ENCODE data around the gene DENND11. TPM values are rescaled to one million over a fixed set of nuclear protein-coding genes. Genes with fewer than 3 reads are reported as not detected.

DENND11 gene
- total and polyA plus RNA-seq, 2 of the 4 experiments (the other 2 are of a cell fraction): 2.9 to 5.0 TPM

GRCh38 chr7:141675436-141676215 is 26.3 kb downstream of the DENND11 start:
- Histone ChIP-seq H2BK15ac (ENCODE audit: low read depth, low read length) (no peak overlapping the region), H3K4me3 (ENCODE audit: insufficient read depth, low read depth, low read length) (no peak overlapping the region), H4K8ac (ENCODE audit: low read depth in 2 of 2, low read length in 2 of 2) (no peak overlapping the region), H2BK5ac (ENCODE audit: low read depth, low read length, poor library complexity, severe bottlenecking) (no peak overlapping the region), H3K4me1 (ENCODE audit: control insufficient read depth, insufficient read depth, low read length) (no peaks in the 10 kb centered on the region), H2AK9ac (replicated peaks; ENCODE audit: low read depth, low read length, poor library complexity) (no peak overlapping the region), H2AFZ (replicated peaks; ENCODE audit: low read length, poor library complexity) (no peak overlapping the region), H3K4ac (ENCODE audit: low read depth, low read length) (no peak overlapping the region), H3K36me3 (ENCODE audit: control insufficient read depth, insufficient read depth, low read length) (peaks cover 3% of the 10 kb centered on the region; the same call in 1 of the 2 replicates), H3K27me3 (ENCODE audit: control insufficient read depth, insufficient read depth, low read length) (no peaks in the 10 kb centered on the region), H4K5ac (ENCODE audit: low read depth, low read length) (no peak overlapping the region), H3K56ac (ENCODE audit: extremely low read depth, insufficient read depth, low read length) (no peak overlapping the region), H3K9ac (ENCODE audit: low read depth, low read length) (no peak overlapping the region), H3K4me2 (ENCODE audit: low read depth, low read length) (no peak overlapping the region), H2BK120ac (ENCODE audit: low read depth, low read length) (no peak overlapping the region), H4K20me1 (ENCODE audit: insufficient read depth, low read length) (no peaks in the 10 kb centered on the region), H4K91ac (ENCODE audit: insufficient read depth, low read depth, low read length) (no peak overlapping the region), H3K79me1 (ENCODE audit: low read depth in 1 of 2, low read length in 2 of 2) (no peaks in the 10 kb centered on the region), H3K14ac (replicated peaks; ENCODE audit: low read depth, low read length) (no peak overlapping the region), H3K23ac (ENCODE audit: low read depth, low read length) (no peak overlapping the region), H3K9me3 (ENCODE audit: control insufficient read depth, insufficient read depth, low read length) (no peaks in the 10 kb centered on the region), H3K9me1 (ENCODE audit: insufficient read depth, low read length) (no peaks in the 10 kb centered on the region), H2BK20ac (ENCODE audit: low read depth, low read length) (no peak overlapping the region), H2AK5ac (ENCODE audit: low read depth, low read length) (no peak overlapping the region), H3K27ac (ENCODE audit: insufficient read depth, low read length) (no peak overlapping the region), H3K18ac (ENCODE audit: low read depth, low read length) (no peak overlapping the region)
- ATAC-seq (ENCODE audit: low read depth) (no peak), DNase-seq (no peak)
- ChIA-PET POLR2A (ENCODE audit: unreplicated experiment) (no interaction called here), CTCF (no interaction called here)
- no TSS peak for BruUV-seq (replicated peaks)
- TF ChIP-seq CHD1 (IDR thresholded peaks at IDR 0.05; ENCODE audit: low read depth, low read length) (no peak), RAD21 (IDR thresholded peaks at IDR 0.05; ENCODE audit: low read length) (no peak)
- intact Hi-C loops (cut with micrococcal nuclease) (no loop called here), dilution Hi-C loops (cut with HindIII; ENCODE audit: low sequenced_read_pairs, unreplicated experiment) (no loop called here), in situ Hi-C loops (cut with MboI; ENCODE audit: low sequenced_read_pairs) (no loop called here)
- 94% methylated on average over 3 of the region's 6 CpGs; no CpG with 5 or more reads in 1 of the 2 experiments for WGBS, 2 experiments (ENCODE audit: extremely low coverage in 2 of 2, insufficient read length in 1 of 2)

Data from IMR-90 (cell line).